Mesodermal cell (in vitro differentiated cells): ENCODE results near the gene SOWAHB.

Experiments used
- H3K27ac ChIP-seq: 2 replicates; pipeline ENCODE4 v1.7.0; 2013; ENCODE audit warnings: mild to moderate bottlenecking, low read depth, low read length, moderate library complexity; ENCODE audit not compliant: severe bottlenecking
- H3K36me3 ChIP-seq: 2 replicates; pipeline ENCODE4 v1.7.1; 2013; ENCODE audit warnings: mild to moderate bottlenecking, low read length, moderate library complexity; ENCODE audit not compliant: control insufficient read depth, insufficient read depth
- H3K4me1 ChIP-seq: one replicate; pipeline ENCODE4 v1.7.1; 2013; ENCODE audit warnings: mild to moderate bottlenecking, low read length; ENCODE audit not compliant: insufficient read depth, control insufficient read depth, poor library complexity, severe bottlenecking
- H3K4me3 ChIP-seq: 2 replicates; pipeline ENCODE4 v1.7.0; 2013; ENCODE audit warnings: low read length, control low read depth, mild to moderate bottlenecking; ENCODE audit not compliant: insufficient read depth, poor library complexity, severe bottlenecking; ENCODE audit errors: extremely low read depth
- H3K9me3 ChIP-seq: 2 replicates; pipeline ENCODE4 v1.7.1; 2013; ENCODE audit warnings: mild to moderate bottlenecking, low read length, moderate library complexity; ENCODE audit not compliant: control insufficient read depth
- WGBS, 2 experiments: methylation state at CpG; one replicate each; pipeline ENCODE4 v1.1.5; 2013; ENCODE audit warnings: missing lambda C conversion rate in 2 of 2; ENCODE audit not compliant: insufficient coverage in 2 of 2; 5-methylcytosine and 5-hydroxymethylcytosine counted together

The SOWAHB gene

DNA sequence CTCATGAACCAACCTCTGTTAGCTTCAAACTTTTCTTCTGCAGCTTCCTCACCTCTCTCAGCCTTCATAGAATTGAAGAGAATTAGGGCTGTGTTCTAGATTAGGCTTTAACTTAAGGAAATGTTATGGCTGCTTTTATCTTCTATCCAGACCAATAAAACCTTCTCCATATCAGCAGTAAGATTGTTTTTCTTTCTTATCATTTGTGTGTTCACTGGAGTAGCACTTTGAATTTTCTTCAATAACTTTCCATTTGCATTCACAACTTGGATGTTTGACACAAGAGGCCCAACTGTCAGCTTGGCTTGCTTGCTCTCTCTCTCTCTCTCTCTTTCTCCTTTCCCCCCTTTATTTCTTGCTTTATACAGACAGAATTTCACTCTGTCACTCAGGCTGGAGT is 22.8 kb upstream of the SOWAHB start:
- no peaks in the 10 kb centered on the region for H3K4me1 ChIP-seq

DNA sequence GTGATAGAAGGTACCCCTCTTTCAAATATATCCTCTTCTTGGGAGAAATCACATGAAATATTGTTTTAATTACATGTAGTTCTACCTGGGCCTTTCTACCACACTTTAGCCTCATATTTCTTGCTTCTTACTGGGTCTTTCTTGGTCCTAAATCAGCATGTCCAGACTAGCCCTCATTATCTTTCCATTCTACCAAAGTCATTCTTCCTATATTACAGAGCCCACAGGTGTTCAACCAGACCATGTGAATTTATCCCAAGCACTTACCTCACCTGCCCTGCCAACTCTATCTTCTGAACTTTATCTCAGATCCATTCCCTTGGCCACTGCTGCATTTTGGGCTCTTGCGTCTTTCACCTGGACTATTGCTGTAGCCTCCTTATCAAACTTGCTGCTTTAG is 11.8 kb upstream of the SOWAHB start:
- Histone ChIP-seq H3K4me1 (peaks cover 3% of the 10 kb centered on the region), H3K36me3 (no peaks in the 10 kb centered on the region), H3K27ac (no peak overlapping the region), H3K9me3 (no peaks in the 10 kb centered on the region), H3K4me3 (no peak overlapping the region)
- WGBS, 2 experiments: 87 to 100% methylated on average over 1 of the region's 1 CpG

More for the DNA sequence above, 22.8 kb upstream of the SOWAHB start:
- Histone ChIP-seq H3K4me3 (no peak overlapping the region), H3K36me3 (no peaks in the 10 kb centered on the region), H3K27ac (no peak overlapping the region), H3K9me3 (no peaks in the 10 kb centered on the region)

DNA sequence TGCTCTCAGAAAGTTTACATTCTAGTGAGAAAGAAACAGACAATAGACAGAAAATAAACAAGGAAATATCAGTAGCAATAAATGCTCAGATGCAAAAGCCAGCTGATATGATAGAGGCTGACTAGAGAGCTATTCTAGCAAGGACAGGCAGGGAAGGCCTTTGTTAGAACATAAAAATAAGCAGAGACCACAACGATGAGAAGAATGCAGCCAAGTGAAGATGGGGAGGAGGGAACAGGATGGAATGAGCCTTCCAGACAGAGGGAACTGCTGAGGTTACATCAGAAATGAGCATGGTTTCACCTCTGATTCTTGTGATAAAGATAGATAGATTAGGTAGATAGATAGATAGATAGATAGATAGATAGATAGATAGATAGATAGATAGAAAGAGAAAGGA is 7.6 kb upstream of the SOWAHB start:
- Histone ChIP-seq H3K4me3 (no peak overlapping the region), H3K4me1 (peaks cover 3% of the 10 kb centered on the region), H3K36me3 (no peaks in the 10 kb centered on the region), H3K27ac (no peak overlapping the region), H3K9me3 (no peaks in the 10 kb centered on the region)
- 92 to 94% methylated on average over 1 of the region's 1 CpG for WGBS, 2 experiments

DNA sequence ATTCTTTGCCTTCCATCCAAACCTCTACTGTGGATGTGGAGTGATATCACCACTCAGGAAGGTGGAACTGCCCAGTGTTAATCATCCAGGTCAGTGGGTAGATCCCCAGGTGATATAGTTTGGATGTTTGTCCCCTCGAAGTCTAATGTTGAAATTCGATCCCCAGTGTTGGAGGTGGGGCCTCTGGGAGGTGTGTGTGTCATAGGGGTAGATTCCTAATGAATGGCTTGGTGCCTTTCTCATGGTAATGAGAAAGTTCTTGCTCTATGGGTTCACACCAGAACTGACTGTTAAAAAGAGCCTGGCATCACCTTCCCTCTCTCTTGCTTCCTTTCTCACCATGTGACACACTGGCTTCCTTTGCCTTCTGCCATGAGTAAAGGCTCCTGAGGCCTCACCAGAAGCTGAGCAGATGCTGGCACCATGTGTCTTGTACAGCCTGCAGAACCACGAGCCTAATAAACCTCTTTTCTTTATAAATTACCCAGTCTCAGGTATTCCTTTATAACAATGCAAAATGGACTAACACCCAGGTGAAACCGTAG is 6.8 kb upstream of the SOWAHB start:
- 66 to 80% methylated on average over 2 to 3 of the region's 4 CpGs for WGBS, 2 experiments
- Histone ChIP-seq H3K27ac (no peak overlapping the region), H3K9me3 (no peaks in the 10 kb centered on the region), H3K4me1 (peaks cover 3% of the 10 kb centered on the region), H3K4me3 (no peak overlapping the region), H3K36me3 (no peaks in the 10 kb centered on the region)

DNA sequence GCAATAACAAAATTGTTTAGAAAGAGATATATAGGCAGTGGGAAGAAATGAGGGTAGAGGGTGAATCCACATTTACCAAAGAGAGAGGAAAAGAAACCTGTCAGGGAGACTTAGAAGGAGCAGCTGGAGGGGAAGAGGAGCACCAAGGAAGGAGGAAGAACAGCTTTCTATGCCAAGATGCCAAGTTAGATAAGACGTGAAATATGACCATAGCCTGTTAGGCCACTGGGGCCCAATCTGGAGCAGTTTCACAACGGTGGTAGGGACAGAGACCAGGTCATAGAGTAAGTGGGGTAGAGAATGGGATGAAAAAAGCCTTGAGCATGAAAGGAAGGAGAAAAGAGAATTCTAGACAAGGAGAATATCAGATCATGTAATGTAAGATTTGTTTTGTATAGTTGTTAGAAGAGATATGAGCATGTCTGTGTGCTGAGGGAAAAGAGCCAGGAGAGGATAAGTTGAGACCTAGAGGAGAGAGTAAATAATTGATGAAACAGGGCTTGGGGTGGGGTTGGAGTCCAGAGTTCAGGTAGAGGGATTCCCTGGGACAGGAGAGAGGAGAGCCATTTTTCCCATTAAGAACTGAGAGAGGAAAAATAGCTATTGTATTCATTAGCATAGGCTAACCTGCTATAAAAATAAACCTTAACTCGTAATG is 4.4 kb upstream of the SOWAHB start:
- Histone ChIP-seq H3K4me3 (no peak overlapping the region), H3K4me1 (peaks cover 17% of the 10 kb centered on the region), H3K27ac (no peak overlapping the region), H3K36me3 (no peaks in the 10 kb centered on the region), H3K9me3 (no peaks in the 10 kb centered on the region)
- 73 to 75% methylated on average over 3 of the region's 3 CpGs for WGBS, 2 experiments

DNA sequence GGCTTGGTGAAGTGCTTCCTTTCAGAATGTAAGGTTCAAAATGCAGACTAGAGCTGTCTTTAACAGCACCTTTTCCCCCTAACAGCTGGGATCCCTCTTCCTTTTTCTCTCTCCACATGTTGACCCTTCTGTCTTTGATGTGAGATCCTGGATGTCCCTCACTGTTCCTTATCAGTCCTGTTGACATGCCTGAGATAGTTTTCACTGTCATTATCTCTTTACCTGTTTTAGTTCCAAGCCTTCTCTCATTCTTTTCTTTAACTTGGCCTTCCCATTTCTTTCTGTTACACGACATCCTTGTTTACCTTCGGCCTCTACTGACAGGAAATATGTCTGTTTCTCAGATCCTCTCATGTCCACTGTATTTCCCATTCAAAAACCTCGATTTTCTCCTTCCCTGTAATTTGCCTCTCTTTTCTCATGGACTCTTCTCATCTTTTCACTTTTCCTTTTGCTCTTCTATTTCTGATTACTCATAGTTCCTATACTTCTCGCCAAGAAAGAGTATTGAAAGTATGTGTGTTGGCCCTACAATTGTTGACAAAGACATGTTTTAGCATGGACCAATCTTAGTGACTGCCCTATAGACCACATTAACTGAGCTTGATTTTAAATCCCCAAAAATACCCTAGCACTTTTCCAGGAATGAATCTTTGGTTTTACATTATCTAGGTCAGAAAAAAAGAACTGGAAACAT is 1.2 kb upstream of the SOWAHB start:
- WGBS, 2 experiments: 81 to 82% methylated on average over 3 of the region's 4 CpGs
- H3K27ac ChIP-seq: no peak overlapping the region
- no peaks in the 10 kb centered on the region for H3K9me3 ChIP-seq
- H3K4me1 ChIP-seq: peaks cover 18% of the 10 kb centered on the region
- no peak overlapping the region for H3K4me3 ChIP-seq
- H3K36me3 ChIP-seq: no peaks in the 10 kb centered on the region

DNA sequence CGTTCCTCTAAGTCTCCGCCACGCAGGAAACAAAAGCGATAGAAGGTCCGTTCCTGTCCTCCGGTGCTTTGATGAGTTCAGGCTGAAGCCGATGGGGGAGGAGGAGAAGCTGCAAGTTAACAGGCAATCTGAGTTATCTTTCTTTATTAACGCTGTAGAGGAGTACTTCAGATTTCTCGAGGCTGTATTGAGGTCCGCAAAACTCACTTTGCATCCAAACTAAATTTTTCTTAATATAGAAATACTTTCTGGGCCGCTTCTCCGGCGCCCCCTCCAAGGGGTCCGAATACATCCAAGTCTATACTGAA is 395 bp upstream of the SOWAHB start:
- Histone ChIP-seq H3K4me3 (peak overlapping the region; percentile 43), H3K36me3 (no peaks in the 10 kb centered on the region), H3K27ac (no peak overlapping the region), H3K9me3 (no peaks in the 10 kb centered on the region), H3K4me1 (peaks cover 18% of the 10 kb centered on the region)
- WGBS, 2 experiments: 0 to 12% methylated on average over 2 to 11 of the region's 14 CpGs

DNA sequence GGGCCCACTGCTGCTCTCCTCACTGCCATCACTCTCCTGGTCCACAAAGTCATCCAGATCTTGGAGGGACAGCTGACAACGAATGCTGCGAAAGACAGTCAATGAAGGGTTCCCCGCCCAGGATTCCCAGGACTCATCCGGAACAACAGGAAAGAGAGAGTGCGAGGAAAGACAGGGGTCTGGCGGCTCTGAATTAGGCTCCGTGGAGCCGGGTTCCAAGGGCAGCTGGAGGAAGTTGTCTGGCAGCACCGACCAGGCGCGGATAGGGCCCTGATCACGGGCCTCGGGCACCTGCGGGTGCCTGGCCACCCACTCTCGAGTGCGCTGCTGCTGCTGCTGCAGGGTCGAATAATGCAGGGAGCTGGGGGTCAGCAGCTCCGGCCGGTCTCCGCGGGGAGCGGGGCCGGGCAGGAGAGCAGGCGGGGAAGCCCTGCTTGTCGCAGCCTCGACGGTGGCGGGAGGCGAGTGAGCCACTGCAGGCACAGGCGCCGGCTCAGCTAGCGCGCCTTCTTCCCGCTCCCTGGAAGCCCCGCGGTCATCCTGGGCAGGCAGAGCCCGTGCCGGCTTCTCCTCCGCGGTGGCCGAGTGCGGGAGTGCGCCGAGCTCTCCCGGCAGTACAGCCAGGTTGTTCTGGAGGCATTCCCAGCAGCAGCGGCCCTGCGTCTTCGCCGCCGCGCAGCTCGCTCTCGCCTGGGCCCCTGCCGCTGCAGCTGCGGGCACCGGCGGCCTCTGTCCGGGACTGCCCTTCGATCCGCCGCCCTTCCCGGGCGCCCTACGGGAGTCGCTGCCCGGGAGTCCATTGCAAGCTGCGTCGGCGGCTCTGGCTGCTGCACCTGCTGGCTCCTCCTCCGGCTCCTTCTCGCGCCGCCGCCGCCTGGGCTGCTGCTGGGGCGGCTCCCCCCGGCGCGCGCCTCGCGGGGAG is 1.1 kb downstream of the SOWAHB start:
- H3K4me1 ChIP-seq: peaks cover 23% of the 10 kb centered on the region
- no peaks in the 10 kb centered on the region for H3K9me3 ChIP-seq
- peak overlapping the region; percentile 43 for H3K4me3 ChIP-seq
- no peaks in the 10 kb centered on the region for H3K36me3 ChIP-seq
- H3K27ac ChIP-seq: no peak overlapping the region
- WGBS, 2 experiments: 4% methylated on average over 68 to 82 of the region's 82 CpGs

DNA sequence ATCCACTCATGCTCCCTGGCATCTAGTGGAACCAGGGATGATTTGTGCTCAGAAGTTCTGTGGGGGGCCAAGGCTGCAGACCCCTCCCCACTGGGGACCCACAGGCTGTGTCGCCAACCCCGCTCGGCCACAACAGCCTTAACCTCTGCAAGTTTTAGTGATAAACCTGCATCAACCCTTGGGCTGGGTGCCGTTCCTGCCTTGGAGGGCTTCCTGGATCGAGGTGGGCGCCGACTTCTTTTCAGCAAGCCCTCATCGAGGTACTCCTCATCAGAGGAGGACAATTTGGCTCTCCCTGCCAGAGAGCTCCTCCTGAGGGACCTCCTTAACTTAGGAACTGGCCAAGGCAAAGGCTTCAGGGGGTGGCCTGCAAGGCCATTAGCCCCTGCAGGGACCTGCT is 1.9 kb downstream of the SOWAHB start:
- H3K27ac ChIP-seq: no peak overlapping the region
- H3K36me3 ChIP-seq: no peaks in the 10 kb centered on the region
- H3K4me3 ChIP-seq: no peak overlapping the region
- no peaks in the 10 kb centered on the region for H3K9me3 ChIP-seq
- H3K4me1 ChIP-seq: peaks cover 23% of the 10 kb centered on the region
- WGBS, 2 experiments: 92 to 96% methylated on average over 8 of the region's 8 CpGs

DNA sequence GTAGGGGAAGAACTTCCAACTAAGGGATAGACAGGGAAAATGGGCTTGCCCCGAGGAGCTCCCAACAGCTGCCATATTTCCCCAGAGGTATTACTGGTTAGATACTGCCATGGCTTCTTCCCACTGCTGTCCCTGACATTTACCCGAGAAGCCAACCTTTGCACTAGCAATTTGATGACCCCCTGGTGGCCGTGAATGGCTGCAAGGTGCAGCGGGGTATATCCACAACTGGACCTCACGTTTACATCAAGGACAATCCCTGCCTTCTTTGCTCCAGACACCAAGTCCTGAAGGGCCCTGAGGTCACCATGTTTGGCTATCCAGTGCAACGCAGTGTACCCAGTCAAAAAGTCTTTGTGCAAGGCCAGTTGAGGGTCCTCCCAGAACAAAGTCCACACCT is 2.3 kb downstream of the SOWAHB start:
- 83 to 95% methylated on average over 5 to 6 of the region's 6 CpGs for WGBS, 2 experiments
- H3K27ac ChIP-seq: no peak overlapping the region

More for the DNA sequence above, 2.3 kb downstream of the SOWAHB start:
- Histone ChIP-seq H3K4me1 (peaks cover 23% of the 10 kb centered on the region), H3K9me3 (no peaks in the 10 kb centered on the region), H3K4me3 (no peak overlapping the region), H3K36me3 (no peaks in the 10 kb centered on the region)
